Panc1 (cell line): ENCODE data around the gene RAB11FIP5.

Experiments
- POLR2AphosphoS5 ChIP-seq: IDR thresholded peaks from 2 replicates; pipeline ENCODE4 v1.6.1; 2012; ENCODE audit warnings: mild to moderate bottlenecking, low read depth, low read length, moderate library complexity
- SIN3A ChIP-seq: IDR thresholded peaks from 2 replicates; pipeline ENCODE4 v1.6.1; 2012; ENCODE audit warnings: low read depth, mild to moderate bottlenecking, low read length, moderate library complexity, borderline replicate concordance; ENCODE audit not compliant: insufficient read depth
- TCF7L2 ChIP-seq: IDR thresholded peaks from 2 replicates; pipeline ENCODE4 v1.6.1; 2011; ENCODE audit warnings: mild to moderate bottlenecking, low read depth, low read length, inconsistent platforms
- TF ChIP-seq, protein P1 (sequence below): fragments of 450-650 bp; IDR thresholded peaks from 2 replicates; pipeline ENCODE4 v1.5.1; 2017; ENCODE audit warnings: mild to moderate bottlenecking
- TF ChIP-seq, protein P2 (sequence below), 2 experiments: IDR thresholded peaks; 2 replicates each; pipeline ENCODE4 v1.6.1; 2011 to 2012; ENCODE audit warnings: low read depth in 2 of 2, control low read depth in 1 of 2, low read length in 1 of 2, mild to moderate bottlenecking in 1 of 2, moderate library complexity in 1 of 2; ENCODE audit not compliant: insufficient read depth in 1 of 2

DNA sequence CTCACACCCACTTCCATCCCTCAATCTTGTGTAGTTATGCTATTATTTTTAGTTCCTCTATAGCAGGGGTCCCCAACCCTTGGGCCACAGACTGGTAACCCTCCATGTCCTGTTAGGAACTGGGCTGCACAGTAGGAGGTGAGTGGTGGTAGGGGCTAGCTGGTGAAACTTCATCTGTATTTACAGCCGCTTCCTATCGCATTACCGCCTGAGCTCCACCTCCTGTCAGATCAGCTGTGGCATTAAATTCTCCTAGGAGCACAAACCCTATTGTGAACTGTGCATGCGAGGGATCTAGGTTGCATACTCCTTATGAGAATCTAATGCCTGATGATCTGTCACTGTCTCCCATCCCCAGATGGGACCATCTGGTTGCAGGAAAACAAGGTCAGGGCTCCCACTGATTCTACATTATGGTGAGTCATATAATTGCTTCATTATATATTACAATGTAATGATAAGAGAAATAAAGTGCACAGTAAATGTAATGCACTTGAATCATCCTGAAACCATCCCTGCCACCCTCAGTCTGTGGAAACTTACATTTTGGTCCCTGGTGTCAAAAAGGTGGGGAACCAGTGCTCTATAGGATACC, 1.6 kb upstream of the RAB11FIP5 start:
- TF ChIP-seq POLR2AphosphoS5 (no peak), SIN3A (no peak), TCF7L2 (no peak)
- TF ChIP-seq, protein P1, sequence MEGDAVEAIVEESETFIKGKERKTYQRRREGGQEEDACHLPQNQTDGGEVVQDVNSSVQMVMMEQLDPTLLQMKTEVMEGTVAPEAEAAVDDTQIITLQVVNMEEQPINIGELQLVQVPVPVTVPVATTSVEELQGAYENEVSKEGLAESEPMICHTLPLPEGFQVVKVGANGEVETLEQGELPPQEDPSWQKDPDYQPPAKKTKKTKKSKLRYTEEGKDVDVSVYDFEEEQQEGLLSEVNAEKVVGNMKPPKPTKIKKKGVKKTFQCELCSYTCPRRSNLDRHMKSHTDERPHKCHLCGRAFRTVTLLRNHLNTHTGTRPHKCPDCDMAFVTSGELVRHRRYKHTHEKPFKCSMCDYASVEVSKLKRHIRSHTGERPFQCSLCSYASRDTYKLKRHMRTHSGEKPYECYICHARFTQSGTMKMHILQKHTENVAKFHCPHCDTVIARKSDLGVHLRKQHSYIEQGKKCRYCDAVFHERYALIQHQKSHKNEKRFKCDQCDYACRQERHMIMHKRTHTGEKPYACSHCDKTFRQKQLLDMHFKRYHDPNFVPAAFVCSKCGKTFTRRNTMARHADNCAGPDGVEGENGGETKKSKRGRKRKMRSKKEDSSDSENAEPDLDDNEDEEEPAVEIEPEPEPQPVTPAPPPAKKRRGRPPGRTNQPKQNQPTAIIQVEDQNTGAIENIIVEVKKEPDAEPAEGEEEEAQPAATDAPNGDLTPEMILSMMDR, result no peak
- TF ChIP-seq, protein P2, sequence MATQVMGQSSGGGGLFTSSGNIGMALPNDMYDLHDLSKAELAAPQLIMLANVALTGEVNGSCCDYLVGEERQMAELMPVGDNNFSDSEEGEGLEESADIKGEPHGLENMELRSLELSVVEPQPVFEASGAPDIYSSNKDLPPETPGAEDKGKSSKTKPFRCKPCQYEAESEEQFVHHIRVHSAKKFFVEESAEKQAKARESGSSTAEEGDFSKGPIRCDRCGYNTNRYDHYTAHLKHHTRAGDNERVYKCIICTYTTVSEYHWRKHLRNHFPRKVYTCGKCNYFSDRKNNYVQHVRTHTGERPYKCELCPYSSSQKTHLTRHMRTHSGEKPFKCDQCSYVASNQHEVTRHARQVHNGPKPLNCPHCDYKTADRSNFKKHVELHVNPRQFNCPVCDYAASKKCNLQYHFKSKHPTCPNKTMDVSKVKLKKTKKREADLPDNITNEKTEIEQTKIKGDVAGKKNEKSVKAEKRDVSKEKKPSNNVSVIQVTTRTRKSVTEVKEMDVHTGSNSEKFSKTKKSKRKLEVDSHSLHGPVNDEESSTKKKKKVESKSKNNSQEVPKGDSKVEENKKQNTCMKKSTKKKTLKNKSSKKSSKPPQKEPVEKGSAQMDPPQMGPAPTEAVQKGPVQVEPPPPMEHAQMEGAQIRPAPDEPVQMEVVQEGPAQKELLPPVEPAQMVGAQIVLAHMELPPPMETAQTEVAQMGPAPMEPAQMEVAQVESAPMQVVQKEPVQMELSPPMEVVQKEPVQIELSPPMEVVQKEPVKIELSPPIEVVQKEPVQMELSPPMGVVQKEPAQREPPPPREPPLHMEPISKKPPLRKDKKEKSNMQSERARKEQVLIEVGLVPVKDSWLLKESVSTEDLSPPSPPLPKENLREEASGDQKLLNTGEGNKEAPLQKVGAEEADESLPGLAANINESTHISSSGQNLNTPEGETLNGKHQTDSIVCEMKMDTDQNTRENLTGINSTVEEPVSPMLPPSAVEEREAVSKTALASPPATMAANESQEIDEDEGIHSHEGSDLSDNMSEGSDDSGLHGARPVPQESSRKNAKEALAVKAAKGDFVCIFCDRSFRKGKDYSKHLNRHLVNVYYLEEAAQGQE (IDR thresholded peaks at IDR 0.05; ENCODE audit: insufficient read depth in 1 of 2, low read depth in 2 of 2, low read length in 1 of 2), result no peak
